Lung (tissue), 12 donors: ENCODE measurements around the gene PICK1. TPM values are rescaled to one million over a fixed set of nuclear protein-coding genes. Genes with fewer than 3 reads are reported as not detected.
A peak's percentile ranks its signal among the peaks of the same experiment; 100 is the strongest.

Experiments used
- ATAC-seq: fragments of 200-7000 bp; cut with Tn5 transposase; one replicate; pipeline ENCODE4 v1.9.1; 2020; ENCODE audit warnings: moderate number of reproducible peaks; ENCODE audit not compliant: insufficient read depth, low FRiP score
- DNase-seq, 3 donors: peaks; one replicate each; pipeline ENCODE4 v3.0.0-alpha.2; 2013 to 2017
- H3K27ac ChIP-seq, 2 donors: one replicate each; pipeline ENCODE4 v1.5.1; 2013; ENCODE audit warnings: mild to moderate bottlenecking in 2 of 2, moderate library complexity in 2 of 2, control low read depth in 1 of 2, inconsistent platforms in 1 of 2, low read depth in 1 of 2, low read length in 1 of 2
- H3K27me3 ChIP-seq, 3 donors: one replicate each; pipeline ENCODE4 v1.5.1; 2013; ENCODE audit warnings: low read length in 2 of 3; ENCODE audit not compliant: control insufficient read depth in 3 of 3, insufficient read depth in 3 of 3
- H3K36me3 ChIP-seq, 4 donors: one replicate each; pipeline ENCODE4 v1.5.1; 2013; ENCODE audit warnings: low read length in 4 of 4, mild to moderate bottlenecking in 1 of 4, moderate library complexity in 1 of 4; ENCODE audit not compliant: control insufficient read depth in 4 of 4, insufficient read depth in 4 of 4
- H3K4me1 ChIP-seq, 5 donors: one replicate each; pipeline ENCODE4 v1.5.1; 2013; ENCODE audit warnings: low read length in 5 of 5, mild to moderate bottlenecking in 2 of 5, moderate library complexity in 1 of 5; ENCODE audit not compliant: control insufficient read depth in 5 of 5, insufficient read depth in 5 of 5
- H3K4me3 ChIP-seq: one replicate; pipeline ENCODE4 v1.5.1; 2013; ENCODE audit warnings: mild to moderate bottlenecking, control low read depth, moderate library complexity
- H3K9ac ChIP-seq, 2 donors: one replicate each; pipeline ENCODE4 v1.5.1; 2013; ENCODE audit warnings: low read length in 2 of 2, control low read depth in 1 of 2; ENCODE audit not compliant: insufficient read depth in 1 of 2
- H3K9me3 ChIP-seq, 4 donors: one replicate each; pipeline ENCODE4 v1.5.1; 2013; ENCODE audit warnings: low read length in 3 of 4, mild to moderate bottlenecking in 1 of 4, moderate library complexity in 1 of 4; ENCODE audit not compliant: control insufficient read depth in 4 of 4, insufficient read depth in 3 of 4
- CTCF ChIP-seq: IDR thresholded peaks from 2 replicates; pipeline ENCODE4 v1.5.1; 2012; ENCODE audit warnings: mild to moderate bottlenecking; ENCODE audit errors: control extremely low read depth, extremely low read depth
- WGBS, 2 donors: extraction: QIAGEN DNeasy Blood & Tissue Kit; methylation state at CpG; one replicate each; pipeline ENCODE4 v1.1.7; 2013; 5-methylcytosine and 5-hydroxymethylcytosine counted together
- polyA plus RNA-seq, 2 donors: library from polyadenylated mRNA; stranded (reverse); fragments of 200-250 nt; gene quantifications; one replicate each; pipeline ENCODE4 v1.2.1, GENCODE V29; 2013
- total RNA-seq, 2 donors: library from RNA; depleted of rRNA in 1 of 2; stranded (reverse); fragments of >200 nt in 1 of 2; gene quantifications; one replicate each; pipeline ENCODE4 v1.2.1, GENCODE V29; 2014 to 2021
- donor health status: control.
- donor health status: control.
- donor health status: Bipolar disorder and iron deficiency.
- donor health status: healthy.
- donor health status: DM: yes; HTN: yes; CAD: no.

Gene PICK1
- total and polyA plus RNA-seq, 4 donors: 32.4 to 45.6 (median 37.3) TPM

- TF ChIP-seq CTCF: peak; percentile 87
- Histone ChIP-seq H3K27ac (no peak overlapping the region), H3K36me3 (no peaks in the 10 kb centered on the region), H3K4me1 (peaks cover 0 to 3% (median 0%) of the 10 kb centered on the region in 5 donors), H3K27me3 (no peaks in the 10 kb centered on the region), H3K9ac (no peak overlapping the region), H3K9me3 (no peaks in the 10 kb centered on the region), H3K4me3 (no peak overlapping the region)
- DNase-seq (peak; percentile 83 to 84 (median 84)), ATAC-seq (no peak)
- 33 to 34% methylated on average over 30 of the region's 30 CpGs for WGBS, 2 donors
These were observed 5.0 kb upstream of the PICK1 start for GRCh38 chr22:38051900-38052862.

DNA sequence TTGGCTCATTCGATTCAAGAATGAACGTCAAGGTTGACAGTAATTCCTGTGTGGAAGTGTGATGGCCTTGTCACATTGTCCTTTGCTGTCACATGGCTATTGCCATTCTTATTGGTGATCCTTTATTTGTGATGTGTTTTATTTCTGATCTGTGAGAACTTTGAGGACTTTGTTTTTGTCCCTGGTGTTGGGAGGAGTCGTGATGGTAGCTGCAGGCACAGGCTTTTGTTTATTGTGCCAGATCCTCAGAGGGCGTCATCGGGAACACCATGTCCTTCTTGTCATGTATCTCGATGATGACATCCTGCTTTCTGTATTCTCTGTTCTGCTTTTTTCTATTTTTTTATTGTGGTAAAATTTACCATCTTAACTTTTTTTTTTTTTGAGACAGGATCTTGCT, 5.6 kb downstream of the PICK1 start:
- ATAC-seq (peak; percentile 33), DNase-seq (no peak)
- Histone ChIP-seq H3K4me3 (no peak overlapping the region), H3K9ac (no peak overlapping the region), H3K27me3 (no peaks in the 10 kb centered on the region), H3K9me3 (no peaks in the 10 kb centered on the region), H3K4me1 (peaks cover 0 to 2% (median 0%) of the 10 kb centered on the region in 5 donors), H3K36me3 (peaks cover 0 to 33% (median 15%) of the 10 kb centered on the region in 4 donors), H3K27ac (peak overlapping the region in 1 of 2 donors; percentile 68)
- WGBS, 2 donors: 57 to 60% methylated on average over 6 of the region's 6 CpGs
- TF ChIP-seq CTCF: no peak

DNA sequence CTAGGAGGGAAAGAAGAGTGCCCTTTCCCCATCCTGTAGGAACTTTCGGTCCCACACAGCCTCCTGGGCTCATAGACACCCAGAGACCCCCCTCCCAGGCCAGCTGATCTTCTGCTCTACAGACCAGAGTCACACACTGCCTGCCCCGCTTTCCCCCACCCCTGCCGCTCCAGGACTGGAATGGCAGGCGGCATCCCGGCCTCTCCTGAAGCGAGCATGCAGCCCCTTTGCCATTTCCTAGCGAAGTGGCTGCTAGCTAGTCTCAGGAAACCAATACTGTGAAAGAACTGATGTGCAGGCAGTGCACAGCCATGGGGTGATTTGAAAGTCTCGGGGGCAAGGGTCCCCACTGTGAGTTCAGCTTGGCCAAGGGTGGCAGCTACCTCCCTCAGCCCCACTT, 8.3 kb downstream of the PICK1 start:
- H3K9me3 ChIP-seq: no peaks in the 10 kb centered on the region
- H3K9ac ChIP-seq: no peak overlapping the region
- no peak overlapping the region for H3K4me3 ChIP-seq
- H3K27ac ChIP-seq: no peak overlapping the region
- TF ChIP-seq CTCF: no peak
- DNase-seq: no peak
- peaks cover 0 to 45% (median 9%) of the 10 kb centered on the region in 4 donors for H3K36me3 ChIP-seq
- ATAC-seq: no peak
- no peaks in the 10 kb centered on the region for H3K4me1 ChIP-seq
- 98% methylated on average over 8 of the region's 8 CpGs for WGBS, 2 donors
- no peaks in the 10 kb centered on the region for H3K27me3 ChIP-seq
